Bronchial epithelial cell (primary cell): Measurements from ENCODE around the gene KRT12. TPM values are rescaled to one million over a fixed set of nuclear protein-coding genes. Genes with fewer than 3 reads are reported as not detected.

Experiments
- DNase-seq: peaks from one replicate; pipeline ENCODE4 v3.0.0-alpha.2; 2010; ENCODE audit warnings: low read depth
- FAIRE-seq: peaks from 2 replicates; lab custom pipeline; 2011; peaks lifted over from hg19 to GRCh38; lab: Jason Lieb, UNC
- H3K27me3 ChIP-seq: 2 replicates; pipeline ENCODE4 v1.5.1; 2011; ENCODE audit warnings: low read length; ENCODE audit not compliant: control insufficient read depth, insufficient read depth
- H3K36me3 ChIP-seq: 2 replicates; pipeline ENCODE4 v1.5.1; 2011; ENCODE audit warnings: low read length; ENCODE audit not compliant: control insufficient read depth, insufficient read depth
- H3K4me3 ChIP-seq: 2 replicates; pipeline ENCODE4 v1.5.1; 2011; ENCODE audit warnings: mild to moderate bottlenecking, low read depth, low read length, control low read depth
- total RNA-seq: library from RNA; depleted of rRNA; stranded (reverse); fragments of >200 nt; gene quantifications from 2 replicates; pipeline ENCODE4 v1.2.1, GENCODE V29; 2014
- TF ChIP-seq, protein P1 (sequence below): IDR thresholded peaks from 2 replicates; pipeline ENCODE4 v1.5.1; 2011; ENCODE audit warnings: mild to moderate bottlenecking, moderate library complexity, low read length, control low read depth, inconsistent platforms; ENCODE audit not compliant: insufficient read depth, severe bottlenecking

Gene KRT12
- not detected in 2 replicates for total RNA-seq

DNA sequence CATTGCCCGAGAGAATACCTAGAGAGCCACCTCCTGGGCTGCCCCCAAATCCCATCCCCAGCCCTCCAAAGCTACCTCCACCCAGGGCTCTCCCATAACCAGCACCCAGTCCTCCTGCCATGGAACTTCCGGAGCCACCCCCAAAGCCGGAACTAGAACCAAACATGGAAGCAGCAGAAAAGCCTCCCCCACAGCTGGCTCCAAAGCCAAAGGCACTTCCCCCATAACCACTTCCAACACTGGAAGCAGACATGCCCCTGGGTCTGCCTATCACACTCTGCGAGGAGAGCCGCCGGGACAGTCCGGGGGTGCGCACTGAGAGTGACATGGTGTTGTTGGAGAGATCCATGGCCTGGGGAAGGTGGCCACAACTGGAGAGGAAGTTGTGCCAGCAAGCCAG lies at the start of gene KRT12:
KRT12 (minus strand) TSS at position 386 of the 400 bp plus-strand sequence; CDS start at position 349, 37 bp downstream.
- DNase-seq (no peak), FAIRE-seq (no peak)
- Histone ChIP-seq H3K27me3 (no peaks in the 10 kb centered on the region), H3K4me3 (no peak within 1 kb of the TSS), H3K36me3 (no peaks in the 10 kb centered on the region)
- TF ChIP-seq, protein P1, sequence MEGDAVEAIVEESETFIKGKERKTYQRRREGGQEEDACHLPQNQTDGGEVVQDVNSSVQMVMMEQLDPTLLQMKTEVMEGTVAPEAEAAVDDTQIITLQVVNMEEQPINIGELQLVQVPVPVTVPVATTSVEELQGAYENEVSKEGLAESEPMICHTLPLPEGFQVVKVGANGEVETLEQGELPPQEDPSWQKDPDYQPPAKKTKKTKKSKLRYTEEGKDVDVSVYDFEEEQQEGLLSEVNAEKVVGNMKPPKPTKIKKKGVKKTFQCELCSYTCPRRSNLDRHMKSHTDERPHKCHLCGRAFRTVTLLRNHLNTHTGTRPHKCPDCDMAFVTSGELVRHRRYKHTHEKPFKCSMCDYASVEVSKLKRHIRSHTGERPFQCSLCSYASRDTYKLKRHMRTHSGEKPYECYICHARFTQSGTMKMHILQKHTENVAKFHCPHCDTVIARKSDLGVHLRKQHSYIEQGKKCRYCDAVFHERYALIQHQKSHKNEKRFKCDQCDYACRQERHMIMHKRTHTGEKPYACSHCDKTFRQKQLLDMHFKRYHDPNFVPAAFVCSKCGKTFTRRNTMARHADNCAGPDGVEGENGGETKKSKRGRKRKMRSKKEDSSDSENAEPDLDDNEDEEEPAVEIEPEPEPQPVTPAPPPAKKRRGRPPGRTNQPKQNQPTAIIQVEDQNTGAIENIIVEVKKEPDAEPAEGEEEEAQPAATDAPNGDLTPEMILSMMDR = no peak

DNA sequence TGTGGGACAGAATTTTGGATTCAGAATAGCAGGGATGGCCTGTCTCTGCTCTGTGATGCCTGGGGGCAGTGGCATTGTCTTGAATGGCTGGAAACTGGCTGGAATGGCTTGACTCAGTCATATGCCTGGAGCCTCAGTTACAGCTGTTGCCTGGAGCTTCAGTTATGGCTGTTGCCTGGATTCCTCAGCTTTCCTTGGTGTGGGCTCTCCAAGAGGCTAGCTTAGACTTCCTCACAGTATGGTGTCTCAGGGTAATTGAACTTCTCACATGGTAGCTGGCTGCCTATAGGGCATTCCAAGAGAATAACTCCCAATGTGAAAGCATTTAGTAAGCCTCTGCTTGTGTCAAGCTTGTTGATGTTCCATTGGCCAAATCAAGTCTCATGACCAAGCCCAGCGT lies 49.3 kb upstream of the KRT12 start:
- H3K36me3 ChIP-seq = no peaks in the 10 kb centered on the region
- no peaks in the 10 kb centered on the region for H3K27me3 ChIP-seq
- TF ChIP-seq, protein P1 = no peak
- DNase-seq (peak; percentile 25), FAIRE-seq (no peak)
- no peak overlapping the region for H3K4me3 ChIP-seq

DNA sequence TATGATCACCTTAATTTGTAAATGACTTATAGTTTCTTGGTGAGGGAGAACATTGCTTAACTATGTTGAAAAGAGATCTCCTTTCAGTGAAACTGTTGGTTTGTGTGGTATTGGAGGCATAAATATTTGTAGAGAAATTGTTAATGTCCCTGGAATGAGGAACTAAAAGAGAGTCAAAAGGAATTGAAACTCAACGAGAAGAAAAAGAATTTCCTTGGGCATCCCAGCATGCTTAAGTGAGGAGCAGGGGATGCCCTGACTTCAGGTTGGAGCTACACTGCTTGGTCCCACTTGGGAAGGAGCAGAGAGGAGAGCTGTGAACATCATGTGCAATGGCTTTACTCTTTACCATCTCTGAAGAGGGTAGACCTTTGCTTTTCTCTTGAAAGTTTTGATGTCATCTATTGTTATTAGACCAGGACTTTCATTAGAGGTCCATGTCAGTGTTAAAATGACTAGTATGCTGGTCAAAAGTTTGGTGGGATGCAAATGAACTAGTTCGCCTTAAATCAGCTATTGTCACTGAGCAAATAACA lies 48.8 kb upstream of the KRT12 start:
- Histone ChIP-seq H3K36me3 (no peaks in the 10 kb centered on the region), H3K4me3 (no peak overlapping the region), H3K27me3 (no peaks in the 10 kb centered on the region)
- DNase-seq (peak; percentile 89), FAIRE-seq (no peak)
- TF ChIP-seq, protein P1 = no peak

DNA sequence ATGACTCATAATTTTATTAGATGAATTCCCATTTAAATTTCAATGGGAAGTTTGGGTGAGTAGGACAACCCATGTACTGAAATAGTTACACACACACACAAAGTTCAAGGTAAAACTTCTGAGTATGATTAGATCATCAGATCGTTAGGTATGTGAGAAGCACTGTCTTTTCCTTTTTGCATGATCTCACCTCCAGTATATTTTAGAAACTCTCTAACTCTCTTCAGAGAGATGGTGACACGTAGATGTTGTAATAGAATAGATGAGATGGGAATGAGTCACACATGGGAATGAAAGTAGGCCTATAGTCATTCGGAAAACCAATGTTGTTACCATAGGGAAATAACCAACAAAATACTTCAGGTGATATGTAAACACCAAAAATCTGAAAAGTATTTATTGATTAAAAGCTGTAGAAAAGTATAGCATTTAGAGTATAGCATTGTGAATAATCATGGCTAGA lies 48.2 kb upstream of the KRT12 start:
- no peaks in the 10 kb centered on the region for H3K36me3 ChIP-seq
- H3K27me3 ChIP-seq = no peaks in the 10 kb centered on the region
- TF ChIP-seq, protein P1 = no peak
- FAIRE-seq = peak; percentile 60
- no peak overlapping the region for H3K4me3 ChIP-seq
- peak; percentile 100 for DNase-seq

DNA sequence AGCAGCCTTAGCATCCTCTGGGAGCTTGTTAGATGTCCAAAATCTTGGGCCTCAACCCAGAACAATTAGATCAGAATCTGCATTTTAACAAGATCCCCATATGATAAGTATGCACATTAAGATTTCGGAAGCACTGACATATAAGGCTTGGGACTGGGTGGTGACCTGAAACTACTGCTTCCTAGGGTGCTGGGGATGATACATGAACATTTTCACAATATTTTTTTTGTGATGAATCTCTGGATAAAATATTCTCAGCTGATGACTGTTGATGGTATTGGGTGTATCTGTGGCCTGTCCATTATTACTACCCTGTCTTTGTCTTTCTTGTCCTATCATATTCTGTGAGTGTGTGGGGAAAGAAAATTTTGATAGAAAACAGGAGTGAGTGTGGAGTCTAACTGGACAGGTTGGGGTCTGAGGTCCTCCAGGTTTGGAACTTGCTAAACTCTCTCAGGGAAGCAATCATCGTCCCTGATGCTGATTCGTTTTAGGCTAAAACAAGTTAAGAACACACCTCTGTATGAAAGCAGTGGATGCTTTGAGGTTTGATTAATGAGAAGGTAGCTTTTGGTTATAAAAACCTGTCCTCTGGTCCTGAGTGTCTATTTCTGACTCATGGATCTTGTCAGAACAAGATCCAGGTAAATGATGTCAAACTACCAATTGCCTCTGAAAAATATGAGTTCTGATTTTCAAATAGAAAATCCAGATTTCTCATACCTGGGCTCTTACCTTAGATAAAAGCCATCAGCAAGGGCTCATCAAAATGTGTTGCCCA lies 47.2 kb upstream of the KRT12 start:
- Histone ChIP-seq H3K4me3 (no peak overlapping the region), H3K36me3 (no peaks in the 10 kb centered on the region), H3K27me3 (no peaks in the 10 kb centered on the region)
- TF ChIP-seq, protein P1 = no peak
- FAIRE-seq = no peak
- DNase-seq = peak; percentile 88
